ENCODE data around the gene HLA-F. TPM values are rescaled to one million over a fixed set of nuclear protein-coding genes. Genes with fewer than 3 reads are reported as not detected.

The HLA-F gene
- total RNA-seq, 1 donor from 2014 or later = 51.6 TPM

DNA sequence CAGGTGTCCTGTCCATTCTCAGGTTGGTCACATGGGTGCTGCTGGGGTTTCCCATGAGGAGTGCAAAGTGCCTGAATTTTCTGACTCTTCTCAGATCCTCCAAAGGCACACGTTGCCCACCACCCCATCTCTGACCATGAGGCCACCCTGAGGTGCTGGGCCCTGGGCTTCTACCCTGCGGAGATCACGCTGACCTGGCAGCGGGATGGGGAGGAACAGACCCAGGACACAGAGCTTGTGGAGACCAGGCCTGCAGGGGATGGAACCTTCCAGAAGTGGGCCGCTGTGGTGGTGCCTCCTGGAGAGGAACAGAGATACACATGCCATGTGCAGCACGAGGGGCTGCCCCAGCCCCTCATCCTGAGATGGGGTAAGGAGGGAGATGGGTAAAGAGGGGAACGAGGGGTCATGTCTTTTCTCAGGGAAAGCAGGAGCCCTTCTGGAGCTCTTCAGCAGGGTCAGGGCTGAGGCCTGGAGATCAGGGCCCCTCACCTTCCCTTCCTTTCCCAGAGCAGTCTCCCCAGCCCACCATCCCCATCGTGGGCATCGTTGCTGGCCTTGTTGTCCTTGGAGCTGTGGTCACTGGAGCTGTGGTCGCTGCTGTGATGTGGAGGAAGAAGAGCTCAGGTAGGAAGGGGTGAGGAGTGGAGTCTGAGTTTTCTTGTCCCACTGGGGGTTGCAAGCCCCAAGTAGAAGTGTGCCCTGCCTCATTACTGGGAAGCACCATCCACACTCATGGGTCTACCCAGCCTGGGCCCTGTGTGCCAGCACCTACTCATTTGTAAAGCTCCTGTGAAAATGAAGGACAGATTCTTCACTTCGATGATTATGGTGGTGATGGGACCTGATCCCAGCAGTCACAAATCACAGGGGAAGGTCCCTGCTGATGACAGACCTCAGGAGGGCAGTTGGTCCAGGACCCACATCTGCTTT is 2.0 kb downstream of the HLA-F start:
- no peak for DNase-seq (ENCODE audit: low spot score)

DNA sequence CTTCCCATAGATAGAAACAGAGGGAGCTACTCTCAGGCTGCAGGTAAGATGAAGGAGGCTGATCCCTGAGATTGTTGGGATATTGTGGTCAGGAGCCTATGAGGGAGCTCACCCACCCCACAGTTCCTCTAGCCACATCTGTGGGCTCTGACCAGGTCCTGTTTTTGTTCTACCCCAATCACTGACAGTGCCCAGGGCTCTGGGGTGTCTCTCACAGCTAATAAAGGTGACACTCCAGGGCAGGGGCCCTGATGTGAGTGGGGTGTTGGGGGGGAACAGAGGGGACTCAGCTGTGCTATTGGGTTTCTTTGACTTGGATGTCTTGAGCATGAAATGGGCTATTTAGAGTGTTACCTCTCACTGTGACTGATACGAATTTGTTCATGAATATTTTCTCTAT is 2.8 kb downstream of the HLA-F start:
- no peak for DNase-seq (ENCODE audit: low spot score)

DNA sequence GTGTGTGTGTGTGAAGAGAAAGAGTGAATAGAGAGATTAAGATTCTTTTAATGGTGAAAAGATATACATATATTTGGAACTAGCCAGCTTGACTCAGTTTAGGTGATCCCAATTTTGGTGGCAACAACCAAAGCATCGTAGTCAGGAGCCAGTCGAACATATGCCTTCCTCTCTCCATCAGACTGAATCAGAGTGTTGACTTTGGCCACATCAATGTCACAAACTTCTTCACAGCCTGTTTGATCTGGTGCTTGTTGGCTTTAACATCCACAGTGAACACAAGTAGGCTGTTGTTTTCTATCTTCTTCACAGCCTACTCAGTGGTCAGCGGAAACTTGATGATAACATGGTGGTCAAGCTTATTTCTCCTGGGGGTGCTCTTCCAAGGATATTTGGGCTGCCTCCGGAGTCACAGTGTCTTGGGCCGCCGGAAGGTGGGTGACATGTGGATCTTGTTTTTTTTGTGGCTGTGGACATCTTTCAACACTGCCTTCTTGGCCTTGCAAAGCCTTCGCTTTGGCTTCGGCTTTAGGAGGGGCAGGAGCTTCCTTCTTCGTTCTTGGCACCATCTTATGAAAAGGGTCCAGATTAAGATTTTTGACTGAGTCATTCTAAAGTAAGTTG is 3.4 kb downstream of the HLA-F start:
- DNase-seq (ENCODE audit: low spot score) = peak; percentile 34

DNA sequence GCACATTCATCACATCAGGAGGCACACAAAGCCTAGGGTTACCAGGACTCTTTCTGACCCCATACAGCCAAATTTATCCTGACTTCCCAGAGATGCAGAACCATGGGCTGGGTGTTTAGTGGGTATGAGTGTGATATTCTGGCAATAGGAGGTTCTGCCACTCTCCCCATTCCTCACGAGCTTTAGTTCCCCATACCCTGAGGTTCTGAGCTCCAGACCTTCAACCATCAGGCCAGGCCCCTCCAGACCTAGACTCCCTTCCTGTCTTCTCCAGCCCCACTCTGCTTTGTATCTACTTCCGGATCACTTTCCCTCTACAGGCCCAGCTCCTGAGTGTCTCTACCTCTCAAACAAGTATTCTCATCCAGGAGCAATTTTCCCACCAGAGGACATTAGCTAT is 4.4 kb downstream of the HLA-F start:
- DNase-seq (ENCODE audit: low spot score) = no peak

DNA sequence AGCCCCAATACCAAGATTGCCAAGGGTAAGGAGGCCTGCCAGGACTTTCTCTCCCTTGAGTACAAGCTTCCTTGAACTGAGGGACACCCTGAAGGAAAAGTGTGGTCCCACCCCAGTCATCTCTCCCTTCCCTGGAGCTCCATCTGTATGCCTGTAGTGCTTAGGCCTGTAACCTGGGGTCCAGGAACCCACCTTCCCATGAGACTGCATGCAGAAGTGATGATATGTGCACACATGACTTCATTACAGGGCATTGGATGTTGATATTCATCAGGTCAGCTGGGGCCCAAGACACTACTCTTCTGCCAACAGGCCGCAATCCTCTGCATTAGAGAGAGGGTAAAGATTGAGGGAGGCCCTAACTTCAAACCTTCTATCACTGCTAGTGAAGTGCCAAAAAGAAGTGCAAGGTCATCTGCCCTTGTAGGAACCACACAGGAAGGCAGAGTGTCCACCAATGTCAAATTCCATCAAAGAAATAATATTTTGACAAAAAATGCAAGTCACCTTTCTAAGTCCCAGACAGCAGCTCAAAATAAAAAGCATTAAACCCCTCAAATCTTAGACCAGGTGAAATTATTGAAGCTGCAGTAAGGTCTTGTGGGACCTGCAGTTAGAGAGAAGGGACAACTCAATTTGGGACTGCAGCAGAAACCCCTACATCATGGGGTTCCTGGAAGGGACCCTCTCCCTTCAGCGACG is 5.1 kb downstream of the HLA-F start:
- peak; percentile 8 for DNase-seq (ENCODE audit: low spot score)

DNA sequence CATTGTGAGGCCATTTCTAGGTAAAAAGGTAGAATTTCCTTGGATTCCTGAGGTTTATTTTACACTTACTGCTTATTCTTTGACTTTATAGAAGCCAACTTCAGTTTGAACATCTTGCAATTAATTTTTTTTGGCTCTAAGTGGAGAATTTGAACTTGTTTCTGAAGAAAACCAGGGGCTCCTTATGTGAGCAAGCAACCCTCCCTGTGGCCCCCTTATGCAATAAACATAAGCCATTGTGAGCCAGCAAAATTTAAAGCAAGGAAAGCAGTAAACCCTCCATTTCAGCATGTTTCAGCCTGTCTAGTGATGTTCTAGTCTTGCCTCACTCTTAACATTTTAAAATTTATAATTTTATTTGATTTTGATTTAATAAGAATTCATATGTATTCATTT is 5.6 kb downstream of the HLA-F start:
- DNase-seq (ENCODE audit: low spot score) = no peak

DNA sequence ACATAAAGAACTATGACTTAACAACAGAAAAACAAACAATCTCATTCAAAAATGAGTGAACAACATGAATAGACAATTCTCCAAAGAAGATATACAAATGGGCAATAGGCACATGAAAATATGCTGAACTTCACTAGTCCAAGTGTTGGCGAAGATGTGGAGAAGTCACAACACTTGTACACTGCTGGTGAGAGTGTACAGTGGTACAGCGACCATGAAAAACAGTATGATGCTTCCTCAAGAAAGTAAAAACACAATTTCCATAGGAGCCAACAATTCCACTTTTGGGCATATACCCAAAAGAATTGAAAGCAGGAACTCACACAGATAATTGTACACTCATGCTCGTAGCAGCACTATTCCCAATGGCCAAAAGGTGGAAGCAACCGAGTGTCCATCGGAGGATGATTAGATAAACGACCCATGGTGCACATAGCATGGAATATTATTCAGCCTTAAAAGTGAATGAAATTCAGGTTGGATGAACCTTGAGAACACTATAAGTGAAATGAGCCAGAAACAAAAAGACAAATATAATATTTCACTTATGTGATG is 6.6 kb downstream of the HLA-F start:
- DNase-seq (ENCODE audit: low spot score) = no peak

DNA sequence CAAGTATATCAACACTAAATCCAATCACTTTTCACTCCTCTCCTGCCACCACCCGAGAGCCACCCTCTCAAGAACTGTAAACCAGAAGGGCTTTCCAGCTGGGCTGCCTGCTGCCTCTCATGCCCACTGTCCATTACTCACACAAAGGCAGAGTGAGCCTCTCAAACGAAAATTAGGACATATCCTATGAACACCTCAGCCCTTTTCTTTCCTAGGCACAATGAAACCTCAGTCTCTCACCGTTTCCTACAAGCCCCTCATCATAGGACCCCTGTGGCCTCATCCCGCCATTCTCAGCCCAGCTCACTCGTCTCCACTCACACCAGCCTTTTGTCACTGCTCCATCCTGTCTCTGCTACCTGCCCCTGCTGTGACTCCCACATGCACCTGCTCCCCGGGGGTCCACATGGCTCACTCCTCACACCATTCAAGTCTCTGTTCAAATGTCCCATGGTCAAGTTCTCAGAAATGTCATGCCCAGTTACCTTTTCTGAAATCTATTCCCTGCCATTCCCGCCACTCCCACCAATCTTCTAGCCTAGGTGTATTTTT is 7.4 kb downstream of the HLA-F start:
- no peak for DNase-seq (ENCODE audit: low spot score)

DNA sequence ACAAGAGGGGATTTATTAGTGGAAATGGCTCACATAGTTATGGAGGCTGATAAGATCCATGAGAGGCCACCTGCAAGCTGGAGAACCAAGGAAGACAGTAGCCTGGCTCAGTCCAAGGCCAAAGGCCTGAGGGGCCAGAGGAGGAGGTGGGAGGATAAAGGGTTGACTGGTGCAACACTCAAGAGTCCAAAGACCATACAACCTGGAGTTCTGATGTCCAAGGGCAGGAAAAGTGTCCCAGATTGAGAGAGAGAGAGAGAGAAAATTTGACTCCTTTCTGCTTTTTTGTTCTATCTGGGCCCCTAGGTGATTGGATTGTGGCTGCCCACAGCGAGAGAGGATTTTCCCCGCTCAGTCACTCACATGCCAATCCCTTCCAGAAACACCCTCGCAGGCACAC is 8.0 kb downstream of the HLA-F start:
- no peak for DNase-seq (ENCODE audit: low spot score)

DNA sequence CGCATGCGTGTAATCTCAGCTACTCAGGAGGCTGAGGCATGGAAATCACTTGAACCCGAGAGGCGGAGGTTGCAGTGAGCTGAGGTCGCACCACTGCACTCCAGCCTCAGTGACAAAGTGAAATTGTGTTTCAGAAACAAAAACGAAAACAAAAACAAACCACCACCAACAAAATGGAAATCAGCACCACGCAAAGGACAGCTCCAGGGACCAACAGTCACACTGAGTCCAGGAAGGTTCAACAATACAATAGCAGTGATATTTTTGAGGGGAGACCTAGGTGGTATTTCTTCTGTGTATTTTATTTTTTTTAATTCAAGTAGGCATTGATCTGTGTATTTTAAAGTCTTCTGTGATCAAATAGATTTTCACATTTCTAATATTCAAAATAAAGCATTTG is 9.8 kb downstream of the HLA-F start:
- DNase-seq (ENCODE audit: low spot score) = no peak

DNA sequence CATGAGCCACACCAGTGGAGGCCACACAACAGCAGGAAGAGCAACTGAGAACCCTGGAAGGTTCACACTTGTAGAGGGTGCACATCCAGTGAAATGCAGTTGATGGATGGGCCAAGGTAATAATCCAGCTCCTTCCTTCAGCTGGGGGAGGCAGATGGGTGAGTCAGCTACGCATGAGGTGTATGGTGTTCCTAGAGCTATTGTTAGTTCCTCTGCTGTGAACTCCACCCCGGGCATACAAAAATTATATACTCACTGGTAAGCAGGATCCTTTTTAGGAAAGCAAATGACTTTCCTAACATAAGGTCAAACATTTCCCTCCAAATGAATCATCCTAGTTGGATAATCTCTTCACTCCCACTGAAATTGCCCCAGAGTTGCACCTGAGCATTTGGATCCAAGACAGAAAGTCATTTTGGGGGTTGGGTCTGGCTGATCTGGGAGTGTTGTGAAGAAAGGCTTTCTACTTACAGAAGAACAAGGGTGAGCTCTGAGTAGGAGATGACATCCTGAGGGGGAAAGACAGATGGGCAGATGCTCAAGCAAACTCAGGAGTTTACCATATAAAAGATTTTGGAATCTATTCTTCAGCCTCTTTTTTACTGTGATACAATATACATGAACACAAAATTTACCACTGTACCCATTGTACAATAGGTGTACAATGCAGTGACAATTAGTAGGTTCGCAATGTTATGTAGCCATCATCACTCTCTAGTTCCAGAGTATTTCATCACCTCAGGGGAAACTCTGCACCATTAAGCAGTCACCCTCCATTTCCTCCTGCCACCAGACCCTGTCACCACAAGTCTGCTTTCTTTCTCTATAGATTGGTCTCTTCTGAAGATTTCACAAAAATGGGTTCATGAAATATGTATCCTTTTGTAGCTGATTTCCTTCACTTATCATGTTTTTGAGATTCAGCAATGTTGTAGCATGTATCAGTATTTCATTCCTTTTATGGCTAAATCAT is 11.1 kb downstream of the HLA-F start:
- DNase-seq (ENCODE audit: low spot score) = no peak

DNA sequence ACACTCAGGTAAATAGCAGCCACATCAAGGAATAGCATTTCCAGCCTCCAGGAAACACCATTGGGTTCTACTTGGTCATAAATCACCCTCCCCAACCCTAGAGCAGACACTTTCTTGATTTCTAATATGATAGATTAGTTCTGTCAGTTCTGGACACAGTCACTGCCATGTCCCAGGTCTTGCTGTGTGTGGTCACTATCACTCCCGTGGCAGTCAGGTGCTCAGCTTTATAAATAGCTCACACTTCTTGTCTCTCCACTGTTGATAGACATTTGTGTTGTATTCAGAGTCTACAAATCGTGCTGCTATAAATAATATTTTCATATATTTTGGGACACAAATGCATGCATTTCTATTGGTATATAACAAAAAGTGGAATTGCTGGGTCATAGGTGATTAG is 13.3 kb downstream of the HLA-F start:
- no peak for DNase-seq (ENCODE audit: low spot score)

DNA sequence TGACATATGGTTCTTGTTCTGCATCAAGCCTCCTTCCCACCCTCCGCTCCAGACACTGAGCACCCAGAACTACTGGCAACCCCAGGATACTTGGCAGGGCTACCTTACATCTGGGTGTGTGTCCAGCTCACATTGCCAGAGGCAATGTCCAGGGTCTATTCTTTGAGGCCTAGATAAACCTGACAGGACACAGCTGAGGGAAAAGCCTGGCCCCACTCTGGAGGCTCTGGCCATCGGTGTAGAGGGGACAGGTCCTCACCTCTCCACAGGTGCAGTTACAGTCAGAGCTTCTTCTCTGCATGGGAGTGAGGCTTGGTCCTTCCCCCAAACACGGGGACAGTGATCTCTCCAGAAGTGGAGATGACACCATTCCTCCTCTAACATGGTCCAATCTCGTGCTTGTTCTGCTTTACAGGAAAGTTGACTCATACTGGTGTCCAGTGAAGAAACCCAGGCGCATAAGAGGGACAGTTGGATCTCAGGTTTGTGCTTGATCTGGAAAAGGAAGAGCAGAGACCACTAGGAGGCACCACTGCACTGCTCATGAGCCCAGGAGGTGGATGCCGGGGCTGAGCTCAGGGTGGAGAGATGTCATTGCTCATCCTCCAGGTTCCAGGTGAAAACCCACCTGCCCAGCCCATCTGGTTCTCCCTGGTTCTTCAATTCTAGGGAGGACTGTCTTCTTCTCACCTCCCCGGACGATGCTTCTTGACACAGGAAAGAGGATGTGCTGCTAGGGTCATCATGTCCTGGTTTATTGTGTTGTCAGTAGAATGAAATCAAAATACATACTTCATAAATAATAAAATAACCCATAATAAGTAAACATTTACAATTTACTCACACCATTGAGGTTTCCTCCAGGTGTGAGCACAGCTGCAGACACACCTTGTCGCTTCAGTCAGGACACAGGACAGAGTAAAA is 14.7 kb downstream of the HLA-F start:
- peak; percentile 60 for DNase-seq (ENCODE audit: low spot score)

DNA sequence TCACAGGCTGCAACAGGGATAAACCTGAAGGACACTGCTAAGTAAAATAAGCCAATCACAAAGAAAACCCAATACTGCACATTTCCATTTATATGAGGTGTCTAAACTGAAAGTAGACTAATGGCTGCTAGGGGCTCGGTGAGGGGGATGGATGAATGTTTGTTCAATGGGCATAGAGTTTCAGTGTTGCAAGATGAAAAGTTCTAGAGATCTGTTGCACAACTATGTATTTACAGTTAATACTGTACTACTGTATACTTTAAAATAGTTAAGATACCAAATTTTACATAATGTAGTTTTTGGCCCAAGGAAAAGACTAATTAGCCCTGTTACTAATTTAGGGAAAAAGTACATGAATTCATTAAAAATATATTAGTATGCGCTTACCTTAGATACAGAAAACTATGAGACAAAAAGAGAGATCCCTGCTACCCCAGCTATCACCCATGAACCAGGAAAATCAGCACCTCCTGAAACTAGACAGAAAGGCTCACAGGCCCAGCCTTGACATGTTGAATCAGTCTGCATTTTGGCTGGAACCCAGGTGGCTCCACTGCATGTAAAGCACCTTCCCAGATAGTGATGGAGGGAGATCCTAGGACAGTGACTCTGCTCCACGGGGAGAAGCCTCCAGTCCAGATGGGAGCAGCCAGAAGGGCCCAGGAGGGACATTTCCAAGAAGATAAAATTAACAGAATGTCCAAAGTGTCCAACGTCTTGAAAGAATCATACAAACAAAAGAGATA is 16.1 kb downstream of the HLA-F start:
- DNase-seq (ENCODE audit: low spot score) = no peak

DNA sequence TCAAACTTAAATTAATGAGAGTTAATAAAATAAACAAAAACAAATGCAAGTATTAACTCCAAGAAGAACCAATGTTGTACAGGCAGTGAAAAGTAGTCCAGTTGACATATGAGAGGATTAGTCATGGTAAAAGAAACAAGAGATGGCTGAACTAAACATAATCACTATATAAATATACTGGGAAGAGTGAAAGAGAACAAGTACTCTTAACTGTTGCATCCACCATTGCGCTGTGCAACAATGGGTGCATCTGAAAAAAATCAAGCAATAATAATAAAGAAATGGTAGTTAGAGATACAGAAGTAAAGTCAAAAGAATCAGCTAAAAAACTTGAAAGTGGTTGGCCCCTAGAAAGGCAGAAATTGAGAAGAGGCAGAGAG is 16.6 kb downstream of the HLA-F start:
- DNase-seq (ENCODE audit: low spot score) = no peak

DNA sequence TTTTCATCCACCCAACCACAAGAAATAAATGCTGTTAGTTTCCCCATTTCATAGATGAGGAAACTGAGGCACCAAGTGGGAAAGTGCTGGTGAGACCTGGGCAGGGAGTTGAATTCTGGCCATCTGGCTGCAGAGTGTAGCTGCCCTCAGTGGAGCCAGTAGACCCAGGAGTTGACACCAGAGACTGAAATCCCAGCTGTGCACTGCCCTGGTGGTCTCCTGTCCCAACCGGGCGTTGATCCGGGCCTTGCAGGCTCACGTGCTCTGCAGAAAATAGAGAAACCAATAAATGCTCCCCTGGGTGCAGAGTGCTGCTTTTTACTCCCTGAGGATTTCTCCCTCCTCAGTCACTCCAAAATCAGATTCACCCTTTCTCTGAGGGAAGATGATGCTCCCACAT is 18.4 kb downstream of the HLA-F start:
- DNase-seq (ENCODE audit: low spot score) = no peak

DNA sequence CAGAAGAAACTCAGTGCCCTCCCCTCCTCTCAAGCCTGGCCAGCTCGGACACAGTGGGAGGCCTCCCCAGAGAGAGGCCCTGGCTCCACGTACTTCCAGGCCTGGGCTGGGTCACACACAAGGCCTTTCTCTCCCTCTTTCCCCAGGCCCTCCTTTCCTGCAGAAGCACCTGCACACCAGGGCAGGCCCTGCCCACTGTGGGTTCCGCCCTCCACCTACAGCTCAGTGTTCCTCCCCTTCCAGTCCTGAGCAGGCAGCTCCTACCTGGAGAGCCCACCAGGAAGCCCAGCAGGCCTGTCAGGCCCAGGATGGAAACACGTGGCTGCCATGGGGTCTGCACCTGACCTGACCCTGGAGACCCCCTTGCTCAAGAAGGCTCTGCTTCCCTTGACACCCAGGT is 18.9 kb downstream of the HLA-F start:
- DNase-seq (ENCODE audit: low spot score) = no peak

DNA sequence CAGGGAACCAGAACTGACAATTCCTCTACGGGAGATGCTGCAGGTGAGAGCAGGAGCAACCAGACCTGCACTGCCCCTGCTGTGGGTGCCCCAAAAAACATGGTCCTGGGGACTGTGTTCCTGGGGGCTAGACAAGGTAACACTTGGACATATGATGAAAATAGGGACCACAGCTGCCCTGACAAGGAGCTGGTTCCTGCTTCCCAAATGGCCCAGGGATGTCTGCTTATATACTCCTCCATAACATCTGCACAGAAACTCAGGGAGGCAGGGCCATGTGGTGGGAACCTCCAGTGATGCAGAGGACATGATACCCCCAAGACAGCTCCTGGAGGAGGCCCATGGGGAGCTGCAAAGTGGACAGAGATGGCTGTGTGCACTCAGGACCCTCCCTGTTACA is 19.8 kb downstream of the HLA-F start:
- no peak for DNase-seq (ENCODE audit: low spot score)

DNA sequence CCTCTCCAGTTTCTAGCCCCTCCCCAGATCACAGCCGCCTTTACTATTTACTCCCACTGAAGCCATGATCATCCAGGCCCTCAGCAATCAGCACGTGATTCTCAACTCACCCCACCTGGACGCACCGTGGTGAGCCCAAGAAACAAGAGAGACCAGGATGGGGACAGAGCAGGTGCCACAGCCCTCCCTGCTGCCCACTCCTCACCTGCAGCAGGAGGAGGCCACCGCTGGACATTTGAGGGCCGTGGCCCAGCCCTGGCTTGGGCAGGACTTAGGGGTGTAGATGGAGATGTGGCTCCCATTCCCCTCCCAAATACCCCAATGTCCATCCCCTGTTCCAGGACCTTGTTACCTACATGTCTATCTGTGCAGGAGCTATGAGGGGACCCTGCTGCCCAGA is 20.3 kb downstream of the HLA-F start:
- no peak for DNase-seq (ENCODE audit: low spot score)
